Right cardiac atrium (tissue), 5 donors: ENCODE results near the gene VAMP1. TPM values are rescaled to one million over a fixed set of nuclear protein-coding genes. Genes with fewer than 3 reads are reported as not detected.
A peak's percentile ranks its signal among the peaks of the same experiment; 100 is the strongest.

Experiments used
- ATAC-seq, 2 donors: fragments of 200-7000 bp; cut with Tn5 transposase; one replicate each; pipeline versions ENCODE4 v1.8.0 to v1.9.1; 2020; ENCODE audit warnings: moderate library complexity in 2 of 2, mild to moderate bottlenecking in 1 of 2
- DNase-seq, 3 donors: peaks; one replicate each; pipeline ENCODE4 v3.0.0-alpha.2; 2020
- H3K27ac ChIP-seq: one replicate; pipeline ENCODE4 v1.5.1; 2013; ENCODE audit warnings: mild to moderate bottlenecking, low read length, control low read depth, moderate library complexity
- H3K27me3 ChIP-seq: one replicate; pipeline ENCODE4 v1.6.1; 2013; ENCODE audit not compliant: control insufficient read depth, insufficient read depth
- H3K4me1 ChIP-seq: one replicate; pipeline ENCODE4 v1.6.1; 2013; ENCODE audit warnings: low read length; ENCODE audit not compliant: control insufficient read depth, insufficient read depth
- H3K4me3 ChIP-seq: one replicate; pipeline ENCODE4 v1.5.1; 2013; ENCODE audit warnings: low read length, control low read depth
- H3K9me3 ChIP-seq: one replicate; pipeline ENCODE4 v1.6.1; 2013; ENCODE audit warnings: low read length; ENCODE audit not compliant: control insufficient read depth
- WGBS: extraction: QIAGEN DNeasy Blood & Tissue Kit; methylation state at CpG from one replicate; pipeline ENCODE4 v1.1.7; 2013; 5-methylcytosine and 5-hydroxymethylcytosine counted together
- intact Hi-C, 4 donors: fragments of 100-400 bp; cut with DNase I; formaldehyde crosslinking; loops; one replicate each; pipeline versions ENCODE4 v1.11.0 to v1.14.0; 2022 to 2023
- polyA plus RNA-seq: library from polyadenylated mRNA; stranded (reverse); fragments of 200-250 nt; gene quantifications from one replicate; pipeline ENCODE4 v1.2.3, GENCODE V29; 2013
- total RNA-seq, 4 donors: library from RNA; stranded (reverse); fragmentation: NEBNext Ultra II Directional; extraction: Animal tissue kit (Norgen Biotek cat#: 25700); gene quantifications; one replicate each; pipeline ENCODE4 v1.2.1, GENCODE V29; 2021
- donor health status: healthy with polysubstance abuse.
- donor health status: DM: no; HTN: yes; CAD: no.
- donor health status: DM: no; HTN: no; CAD: no.
- donor health status: DM: no; HTN: yes; CAD: no; lungs with severe emphysema.
- donor health status: DM: yes; HTN: yes; CAD: no.

The VAMP1 gene
- total and polyA plus RNA-seq, 5 donors: 3.6 to 9.0 (median 5.8) TPM

DNA sequence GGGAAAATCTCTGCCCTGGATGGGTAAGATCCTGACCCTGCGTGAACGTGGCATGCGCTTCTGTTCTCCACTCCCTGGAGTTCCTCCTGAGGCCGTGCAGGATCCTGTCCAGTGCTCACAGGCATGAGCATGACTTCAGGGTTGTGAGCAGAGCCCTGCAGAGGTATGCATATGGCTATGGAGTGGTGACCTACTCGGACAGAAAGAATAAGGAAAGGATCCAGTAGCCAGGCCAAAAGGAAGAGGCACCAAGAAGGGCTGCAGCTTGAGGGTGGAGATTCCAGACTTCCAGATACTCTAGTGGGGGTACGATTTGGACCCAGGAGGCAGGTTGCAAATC lies 46.5 kb downstream of the VAMP1 start:
- DNase-seq: no peak
- WGBS: 55% methylated on average over 6 of the region's 6 CpGs
- Histone ChIP-seq H3K27ac (no peak overlapping the region), H3K27me3 (no peaks in the 10 kb centered on the region), H3K9me3 (no peaks in the 10 kb centered on the region), H3K4me3 (no peak overlapping the region), H3K4me1 (peaks cover 2% of the 10 kb centered on the region)
- ATAC-seq: peak; percentile 38 to 61
- intact Hi-C loops: loop anchor here in 3 of 4 donors (5.0 kb wide), 2 partner anchors 43 to 113 kb away; no protein-coding TSS in a partner anchor

DNA sequence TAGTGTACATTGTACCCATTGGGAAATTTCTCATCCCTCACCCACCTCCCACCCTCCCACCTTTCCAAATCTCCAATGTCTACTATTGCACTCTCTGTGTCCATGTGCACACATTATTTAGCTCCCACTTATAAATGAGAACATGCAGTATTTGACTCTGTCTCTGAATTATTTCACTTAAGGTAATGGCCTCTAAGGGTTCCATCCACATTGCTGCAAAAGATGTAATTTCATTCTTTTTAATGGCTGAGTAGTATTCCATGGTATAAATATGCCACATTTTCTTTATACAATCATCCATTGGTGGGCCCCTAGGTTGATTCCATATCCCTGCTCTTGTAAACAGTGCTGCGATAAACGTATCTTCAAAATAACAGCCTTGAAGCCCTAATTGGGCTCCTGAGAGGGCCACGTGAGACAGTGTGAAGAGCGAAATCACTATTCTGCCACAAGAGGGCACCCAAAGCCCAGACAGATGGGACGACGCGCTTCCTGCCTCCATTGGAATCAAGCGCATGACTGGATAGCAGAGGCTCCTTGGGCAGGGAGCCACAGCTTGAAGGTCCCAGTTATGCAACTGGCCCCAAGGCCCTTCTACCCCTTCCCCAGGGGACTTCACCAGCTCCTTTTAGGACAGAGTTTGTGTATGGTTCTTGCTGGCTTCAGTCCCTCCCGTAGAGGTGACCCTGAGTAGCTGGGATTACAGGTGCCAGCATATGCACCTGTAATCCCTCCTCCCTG lies 47.0 kb downstream of the VAMP1 start:
- WGBS: 6% methylated on average over 9 of the region's 9 CpGs
- no peak overlapping the region for H3K27ac ChIP-seq
- ATAC-seq: peak; percentile 96 to 97

DNA sequence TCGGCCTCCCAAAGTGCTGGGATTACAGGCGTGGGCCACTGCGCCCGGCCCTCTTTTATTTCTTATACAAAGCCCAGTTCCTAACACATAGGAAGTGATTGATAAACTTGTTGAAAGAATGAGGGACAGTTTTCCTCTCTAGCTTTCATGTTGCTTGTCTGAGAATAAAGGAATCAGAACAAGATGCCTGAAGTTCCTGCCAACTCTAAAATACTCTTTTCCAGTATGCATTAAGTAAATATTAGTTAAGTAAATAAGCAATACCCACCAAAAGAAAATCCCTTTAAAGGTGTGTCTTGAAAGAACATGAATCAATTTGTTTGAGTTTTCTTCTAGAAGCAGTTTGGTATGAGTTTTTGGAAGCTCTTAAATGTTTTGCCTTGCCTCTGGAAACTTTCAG lies 50.1 kb downstream of the VAMP1 start:
- Histone ChIP-seq H3K27me3 (no peaks in the 10 kb centered on the region), H3K4me3 (no peak overlapping the region), H3K9me3 (no peaks in the 10 kb centered on the region), H3K4me1 (peaks cover 2% of the 10 kb centered on the region), H3K27ac (no peak overlapping the region)
- ATAC-seq (no peak), DNase-seq (no peak)
- 68% methylated on average over 4 of the region's 4 CpGs for WGBS
- intact Hi-C loops: loop anchor here in 3 of 4 donors (5.0 kb wide), 2 partner anchors 47 to 117 kb away; no protein-coding TSS in a partner anchor

More for the DNA sequence above, 47.0 kb downstream of the VAMP1 start:
- no peak overlapping the region for H3K4me3 ChIP-seq
- H3K27me3 ChIP-seq: no peaks in the 10 kb centered on the region
- intact Hi-C loops: loop anchor here in 3 of 4 donors (2.0 to 5.0 kb wide), 3 partner anchors 41 to 114 kb away; no protein-coding TSS in a partner anchor
- peak; percentile 87 to 93 (median 91) for DNase-seq
- no peaks in the 10 kb centered on the region for H3K9me3 ChIP-seq
- peaks cover 2% of the 10 kb centered on the region for H3K4me1 ChIP-seq

DNA sequence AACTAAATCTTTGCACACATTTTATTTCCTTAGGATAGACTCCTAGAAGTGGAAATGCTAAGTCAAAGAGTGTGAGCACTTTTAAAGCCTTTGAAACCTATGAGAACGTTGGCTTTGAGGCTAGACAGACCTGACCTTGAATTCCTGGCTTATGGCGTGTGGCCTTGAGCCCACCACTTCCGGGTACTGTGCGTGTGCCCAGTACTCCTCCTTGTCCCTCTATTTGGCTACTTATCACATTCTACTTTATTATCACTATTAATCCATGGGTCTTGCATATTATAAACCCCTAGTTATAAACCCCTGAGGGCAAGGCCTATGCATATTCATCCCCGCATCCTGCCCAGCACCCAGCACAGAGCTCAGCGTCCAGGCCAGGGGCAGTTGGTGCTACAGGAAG lies 51.7 kb downstream of the VAMP1 start:
- Histone ChIP-seq H3K4me1 (peaks cover 1% of the 10 kb centered on the region), H3K4me3 (no peak overlapping the region), H3K9me3 (no peaks in the 10 kb centered on the region), H3K27me3 (no peaks in the 10 kb centered on the region), H3K27ac (no peak overlapping the region)
- 76% methylated on average over 6 of the region's 6 CpGs for WGBS
- DNase-seq: no peak
- ATAC-seq: no peak
- intact Hi-C loops: no loop called here

DNA sequence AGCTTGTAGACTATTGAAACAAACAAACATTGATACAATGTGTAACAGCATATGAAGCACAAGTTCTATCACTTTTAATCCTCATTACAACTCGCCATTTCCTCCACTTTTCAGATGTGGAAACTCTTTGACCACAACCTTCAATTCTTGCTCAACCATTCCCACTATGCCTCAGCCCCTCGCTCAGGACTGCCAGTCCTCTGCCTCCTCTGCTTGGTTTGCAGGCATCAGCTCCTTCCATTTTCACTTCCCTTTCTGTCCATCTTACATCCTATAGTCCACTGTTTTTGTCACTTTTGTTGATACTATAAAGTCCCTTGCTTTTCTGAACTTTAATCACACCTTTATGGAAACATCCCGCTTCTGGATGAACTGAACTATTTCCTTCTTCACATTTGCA lies 53.9 kb downstream of the VAMP1 start:
- no peak overlapping the region for H3K4me3 ChIP-seq
- DNase-seq: no peak
- intact Hi-C loops: no loop called here
- 81% methylated on average over 3 of the region's 3 CpGs for WGBS
- no peaks in the 10 kb centered on the region for H3K27me3 ChIP-seq
- no peak overlapping the region for H3K27ac ChIP-seq
- ATAC-seq: peak; percentile 40 to 57
- H3K9me3 ChIP-seq: no peaks in the 10 kb centered on the region
- no peaks in the 10 kb centered on the region for H3K4me1 ChIP-seq

Other genes starting within 250 kb of the VAMP1 start
- under 1 TPM in 1 of 4 donors, not detected in 3; 0.64 TPM for gene PLEKHG6, start 160.0 kb downstream of the VAMP1 start, total RNA-seq
- 1.5 TPM for gene PLEKHG6, start 160.0 kb downstream of the VAMP1 start, polyA plus RNA-seq
- gene TNFRSF1A, start 128.6 kb downstream of the VAMP1 start, total RNA-seq: 100 to 1,000 TPM in 1 of 4 donors, 10 to 100 TPM in 3; 65.6 to 103 (median 75.9) TPM
- 41.3 TPM for gene TNFRSF1A, start 128.6 kb downstream of the VAMP1 start, polyA plus RNA-seq
- gene SCNN1A, start 95.1 kb downstream of the VAMP1 start, total RNA-seq: under 1 TPM; 0.08 to 0.80 (median 0.50) TPM
- 0.23 TPM for gene SCNN1A, start 95.1 kb downstream of the VAMP1 start, polyA plus RNA-seq
- gene LTBR, start 86.5 kb downstream of the VAMP1 start, total RNA-seq: 10 to 100 TPM; 37.6 to 54.2 (median 40.3) TPM
- 30.8 TPM for gene LTBR, start 86.5 kb downstream of the VAMP1 start, polyA plus RNA-seq
- under 1 TPM in 3 of 4 donors, not detected in 1; 0.29 to 0.80 (median 0.33) TPM for gene CD27, start 25.7 kb downstream of the VAMP1 start, total RNA-seq
- gene CD27, start 25.7 kb downstream of the VAMP1 start, polyA plus RNA-seq: 0.27 TPM
- gene TAPBPL, start 18.6 kb downstream of the VAMP1 start, total RNA-seq: 10 to 100 TPM; 14.2 to 19.5 (median 17.1) TPM
- gene TAPBPL, start 18.6 kb downstream of the VAMP1 start, polyA plus RNA-seq: 17.2 TPM
- 100 to 1,000 TPM; 192 to 233 (median 213) TPM for gene MRPL51, start 22.6 kb upstream of the VAMP1 start, total RNA-seq
- gene MRPL51, start 22.6 kb upstream of the VAMP1 start, polyA plus RNA-seq: 180 TPM
- gene NCAPD2, start 23.4 kb upstream of the VAMP1 start, total RNA-seq: 10 to 100 TPM; 13.5 to 16.8 (median 14.6) TPM
- 5.7 TPM for gene NCAPD2, start 23.4 kb upstream of the VAMP1 start, polyA plus RNA-seq
- 1,000 to 10,000 TPM; 3,735 to 4,618 (median 3,904) TPM for gene GAPDH, start 63.8 kb upstream of the VAMP1 start, total RNA-seq
- gene GAPDH, start 63.8 kb upstream of the VAMP1 start, polyA plus RNA-seq: 4,983 TPM
- gene IFFO1, start 85.4 kb upstream of the VAMP1 start, total RNA-seq: 10 to 100 TPM; 15.1 to 23.6 (median 19.1) TPM
- gene IFFO1, start 85.4 kb upstream of the VAMP1 start, polyA plus RNA-seq: 15.7 TPM
- gene NOP2, start 97.6 kb upstream of the VAMP1 start, total RNA-seq: 10 to 100 TPM; 15.1 to 27.5 (median 16.5) TPM
- 9.6 TPM for gene NOP2, start 97.6 kb upstream of the VAMP1 start, polyA plus RNA-seq
- 100 to 1,000 TPM; 138 to 165 (median 153) TPM for gene CHD4, start 136.7 kb upstream of the VAMP1 start, total RNA-seq
- 142 TPM for gene CHD4, start 136.7 kb upstream of the VAMP1 start, polyA plus RNA-seq
- gene LPAR5, start 165.3 kb upstream of the VAMP1 start, total RNA-seq: 1 to 10 TPM; 1.1 to 2.6 (median 2.0) TPM
- gene LPAR5, start 165.3 kb upstream of the VAMP1 start, polyA plus RNA-seq: 0.86 TPM
- gene ACRBP, start 176.8 kb upstream of the VAMP1 start, total RNA-seq: 1 to 10 TPM; 1.0 to 2.1 (median 1.1) TPM
- gene ACRBP, start 176.8 kb upstream of the VAMP1 start, polyA plus RNA-seq: 0.50 TPM
- 10 to 100 TPM; 18.3 to 31.2 (median 30.2) TPM for gene ING4, start 192.4 kb upstream of the VAMP1 start, total RNA-seq
- 27.0 TPM for gene ING4, start 192.4 kb upstream of the VAMP1 start, polyA plus RNA-seq
- gene ZNF384, start 218.7 kb upstream of the VAMP1 start, total RNA-seq: 10 to 100 TPM; 32.9 to 35.0 (median 33.8) TPM
- gene ZNF384, start 218.7 kb upstream of the VAMP1 start, polyA plus RNA-seq: 23.5 TPM
- gene PIANP, start 230.1 kb upstream of the VAMP1 start, total RNA-seq: under 1 TPM in 3 of 4 donors, not detected in 1; 0.29 to 0.99 (median 0.80) TPM
- gene PIANP, start 230.1 kb upstream of the VAMP1 start, polyA plus RNA-seq: 0.18 TPM